ENCODE data around the gene NFIA. TPM values are rescaled to one million over a fixed set of nuclear protein-coding genes. Genes with fewer than 3 reads are reported as not detected.
A peak's percentile ranks its signal among the peaks of the same experiment; 100 is the strongest.

Gene NFIA
- total and polyA plus RNA-seq, 12 donors = 15.6 to 109 (median 66.3) TPM

DNA sequence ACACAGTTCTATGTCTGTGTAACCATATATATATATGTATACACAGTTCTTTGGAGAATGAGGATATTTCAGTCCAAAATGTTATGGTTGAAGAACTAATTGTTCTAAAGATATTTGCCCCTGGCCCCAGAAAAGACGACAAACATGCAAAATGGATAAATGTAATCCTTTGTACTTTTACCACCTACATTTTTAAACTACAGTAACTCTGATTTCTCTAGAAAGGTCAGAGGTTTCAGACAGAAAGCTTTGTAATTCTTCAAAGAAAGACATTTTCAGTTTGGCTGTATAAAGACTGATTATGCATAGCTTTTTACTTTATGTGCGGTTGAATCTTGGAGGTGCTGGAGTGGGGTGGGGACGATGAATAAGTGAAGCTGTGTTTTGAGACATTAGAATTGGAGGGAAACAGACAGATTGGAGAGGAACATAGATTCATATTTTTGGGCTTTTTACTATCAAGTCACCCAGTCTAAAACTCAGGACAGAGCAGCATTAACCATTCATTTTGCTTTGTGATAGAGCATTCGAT lies 16.6 kb downstream of the NFIA start:
- no peak overlapping the region for H3K4me3 ChIP-seq
- H3K36me3 ChIP-seq (replicated peaks in 1 of 2) = no peaks in the 10 kb centered on the region
- no peaks in the 10 kb centered on the region for H3K9me3 ChIP-seq (replicated peaks in 1 of 3)
- peaks cover 26 to 63% of the 10 kb centered on the region in 2 donors for H3K4me1 ChIP-seq (replicated peaks in 1 of 2)
- TF ChIP-seq POLR2A (IDR thresholded peaks at IDR 0.05) = no peak
- TF ChIP-seq, protein P1, sequence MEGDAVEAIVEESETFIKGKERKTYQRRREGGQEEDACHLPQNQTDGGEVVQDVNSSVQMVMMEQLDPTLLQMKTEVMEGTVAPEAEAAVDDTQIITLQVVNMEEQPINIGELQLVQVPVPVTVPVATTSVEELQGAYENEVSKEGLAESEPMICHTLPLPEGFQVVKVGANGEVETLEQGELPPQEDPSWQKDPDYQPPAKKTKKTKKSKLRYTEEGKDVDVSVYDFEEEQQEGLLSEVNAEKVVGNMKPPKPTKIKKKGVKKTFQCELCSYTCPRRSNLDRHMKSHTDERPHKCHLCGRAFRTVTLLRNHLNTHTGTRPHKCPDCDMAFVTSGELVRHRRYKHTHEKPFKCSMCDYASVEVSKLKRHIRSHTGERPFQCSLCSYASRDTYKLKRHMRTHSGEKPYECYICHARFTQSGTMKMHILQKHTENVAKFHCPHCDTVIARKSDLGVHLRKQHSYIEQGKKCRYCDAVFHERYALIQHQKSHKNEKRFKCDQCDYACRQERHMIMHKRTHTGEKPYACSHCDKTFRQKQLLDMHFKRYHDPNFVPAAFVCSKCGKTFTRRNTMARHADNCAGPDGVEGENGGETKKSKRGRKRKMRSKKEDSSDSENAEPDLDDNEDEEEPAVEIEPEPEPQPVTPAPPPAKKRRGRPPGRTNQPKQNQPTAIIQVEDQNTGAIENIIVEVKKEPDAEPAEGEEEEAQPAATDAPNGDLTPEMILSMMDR (IDR thresholded peaks at IDR 0.05) = no peak
- no peaks in the 10 kb centered on the region for H3K27me3 ChIP-seq
- no peak for DNase-seq
- intact Hi-C loops (cut with DNase I) = no loop called here
- no peak overlapping the region for H3K27ac ChIP-seq
- WGBS, 4 donors = 85 to 92% (median 88%) methylated on average over 4 of the region's 4 CpGs

DNA sequence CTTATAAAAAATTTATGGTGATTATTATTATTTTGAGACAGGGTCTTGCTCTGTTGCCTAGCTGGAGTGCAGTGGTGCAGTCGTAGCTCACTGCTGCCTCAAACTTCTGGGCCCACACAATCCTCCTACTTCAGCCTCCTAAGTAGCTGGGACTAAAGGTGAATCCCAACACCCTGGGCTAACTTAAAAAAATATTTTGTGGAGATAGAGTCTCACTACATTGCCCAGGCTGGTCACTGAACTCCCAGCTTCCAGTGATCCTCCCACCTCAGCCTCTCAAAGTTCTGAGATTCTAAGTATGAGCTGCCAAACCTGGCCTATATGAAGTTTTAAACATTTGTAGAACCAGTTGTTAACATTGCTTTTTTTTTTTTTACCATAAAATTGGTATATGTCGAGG lies 18.2 kb downstream of the NFIA start:
- no peak for DNase-seq
- intact Hi-C loops (cut with DNase I) = no loop called here
- Histone ChIP-seq H3K9me3 (replicated peaks in 1 of 3) (no peaks in the 10 kb centered on the region), H3K36me3 (replicated peaks in 1 of 2) (no peaks in the 10 kb centered on the region), H3K27ac (no peak overlapping the region), H3K27me3 (no peaks in the 10 kb centered on the region), H3K4me3 (no peak overlapping the region), H3K4me1 (replicated peaks in 1 of 2) (peaks cover 24 to 63% of the 10 kb centered on the region in 2 donors)
- 97 to 98% (median 98%) methylated on average over 2 of the region's 2 CpGs for WGBS, 4 donors
- no peak for TF ChIP-seq POLR2A (IDR thresholded peaks at IDR 0.05)
- TF ChIP-seq, protein P1 (IDR thresholded peaks at IDR 0.05) = no peak

DNA sequence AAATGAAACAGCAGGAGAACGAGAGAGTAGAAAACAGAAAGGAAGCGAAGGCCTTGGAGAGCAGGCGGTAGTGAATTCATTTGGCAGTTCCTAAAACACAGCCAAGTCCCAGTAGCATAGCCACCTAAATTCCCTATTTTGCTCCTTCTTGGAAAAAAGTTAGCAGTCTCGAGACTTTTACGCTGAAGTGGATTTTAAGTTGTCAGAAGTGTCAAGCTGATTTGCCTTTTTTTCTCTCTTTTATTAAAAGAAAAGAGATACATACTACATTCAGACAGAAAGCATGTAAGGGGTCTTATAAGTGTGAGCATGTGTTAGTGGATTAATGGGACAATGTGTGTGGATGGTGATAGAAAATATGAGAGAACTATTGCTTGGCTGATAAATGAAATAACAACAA lies 19.2 kb downstream of the NFIA start:
- H3K36me3 ChIP-seq (replicated peaks in 1 of 2) = no peaks in the 10 kb centered on the region
- peak overlapping the region in 1 of 4 donors; percentile 9 for H3K4me3 ChIP-seq
- no peaks in the 10 kb centered on the region for H3K9me3 ChIP-seq (replicated peaks in 1 of 3)
- 18 to 32% (median 30%) methylated on average over 5 of the region's 5 CpGs for WGBS, 4 donors
- no peak for DNase-seq
- peak overlapping the region in 3 of 5 donors; percentile 45 to 63 (median 52) for H3K27ac ChIP-seq
- no peaks in the 10 kb centered on the region for H3K27me3 ChIP-seq
- intact Hi-C loops (cut with DNase I) = no loop called here
- no peak for TF ChIP-seq POLR2A (IDR thresholded peaks at IDR 0.05)
- TF ChIP-seq, protein P1 (IDR thresholded peaks at IDR 0.05) = no peak
- H3K4me1 ChIP-seq (replicated peaks in 1 of 2) = peaks cover 29 to 61% of the 10 kb centered on the region in 2 donors

DNA sequence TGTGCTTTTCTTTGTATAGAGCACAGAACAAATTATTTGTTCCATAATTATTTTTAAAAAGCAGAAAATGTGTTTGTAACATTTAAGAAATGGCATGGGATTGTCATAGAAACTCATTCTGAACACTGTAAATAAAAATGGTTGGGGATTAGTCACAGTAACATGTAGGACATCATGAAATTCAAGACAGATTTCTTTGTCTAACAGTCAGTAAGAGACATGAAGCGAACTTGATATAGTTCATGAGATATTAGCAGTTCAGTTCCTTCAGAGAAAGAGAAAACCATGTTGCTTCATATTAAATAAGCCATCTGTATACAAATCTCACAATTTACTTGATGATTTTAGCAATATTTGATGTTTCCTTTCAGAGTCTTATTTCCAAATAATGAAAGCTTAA lies 19.7 kb downstream of the NFIA start:
- WGBS, 4 donors = 14 to 38% (median 27%) methylated on average over 1 of the region's 1 CpG
- Histone ChIP-seq H3K9me3 (replicated peaks in 1 of 3) (peaks cover 0 to under 1% (median 0%) of the 10 kb centered on the region in 3 donors), H3K36me3 (replicated peaks in 1 of 2) (no peaks in the 10 kb centered on the region), H3K27ac (peak overlapping the region in 4 of 5 donors; percentile 14 to 63 (median 48)), H3K4me1 (replicated peaks in 1 of 2) (peaks cover 29 to 59% of the 10 kb centered on the region in 2 donors), H3K4me3 (peak overlapping the region in 1 of 4 donors; percentile 9), H3K27me3 (no peaks in the 10 kb centered on the region)
- intact Hi-C loops (cut with DNase I) = no loop called here
- no peak for DNase-seq
- TF ChIP-seq POLR2A (IDR thresholded peaks at IDR 0.05) = no peak
- TF ChIP-seq, protein P1 (IDR thresholded peaks at IDR 0.05) = no peak
